Skeletal muscle satellite cell (primary cell): ENCODE data around the gene RRP12.

Experiments
- H3K27me3 ChIP-seq: 2 replicates; pipeline ENCODE4 v1.7.0; 2013; ENCODE audit warnings: low read length; ENCODE audit not compliant: control insufficient read depth, insufficient read depth
- H3K36me3 ChIP-seq: 2 replicates; pipeline ENCODE4 v1.7.0; 2013; ENCODE audit warnings: mild to moderate bottlenecking, control low read depth, low read length; ENCODE audit not compliant: insufficient read depth
- H3K4me1 ChIP-seq: 2 replicates; pipeline ENCODE4 v1.7.0; 2013; ENCODE audit warnings: low read length; ENCODE audit not compliant: control insufficient read depth, insufficient read depth
- H3K4me2 ChIP-seq: 2 replicates; pipeline ENCODE4 v1.7.0; 2013; ENCODE audit warnings: mild to moderate bottlenecking, low read length
- H3K4me3 ChIP-seq: 2 replicates; pipeline ENCODE4 v1.7.0; 2013; ENCODE audit warnings: low read length
- H3K9ac ChIP-seq: 2 replicates; pipeline ENCODE4 v1.7.0; 2013; ENCODE audit warnings: mild to moderate bottlenecking, low read depth, low read length, moderate library complexity
- H3K9me3 ChIP-seq: replicated peaks from 2 replicates; pipeline ENCODE4 v1.7.0; 2013; ENCODE audit warnings: mild to moderate bottlenecking, control low read depth, low read length

Gene RRP12

GRCh38 chr10:97341416-97341815, 59.7 kb downstream of the RRP12 start:
- no peak overlapping the region for H3K4me2 ChIP-seq
- no peaks in the 10 kb centered on the region for H3K36me3 ChIP-seq
- no peaks in the 10 kb centered on the region for H3K4me1 ChIP-seq
- no peak overlapping the region for H3K4me3 ChIP-seq
- no peak overlapping the region for H3K9ac ChIP-seq
- H3K27me3 ChIP-seq, result peaks cover 20% of the 10 kb centered on the region
- H3K9me3 ChIP-seq, result no peaks in the 10 kb centered on the region

GRCh38 chr10:97338041-97338440, 63.1 kb downstream of the RRP12 start:
- Histone ChIP-seq H3K9me3 (no peaks in the 10 kb centered on the region), H3K4me2 (no peak overlapping the region), H3K27me3 (peaks cover 20% of the 10 kb centered on the region), H3K36me3 (no peaks in the 10 kb centered on the region), H3K4me3 (no peak overlapping the region), H3K4me1 (peaks cover 7% of the 10 kb centered on the region), H3K9ac (no peak overlapping the region)

GRCh38 chr10:97336942-97337831, 64.0 kb downstream of the RRP12 start:
- Histone ChIP-seq H3K36me3 (no peaks in the 10 kb centered on the region), H3K4me2 (no peak overlapping the region), H3K4me3 (no peak overlapping the region), H3K9me3 (no peaks in the 10 kb centered on the region), H3K27me3 (peaks cover 20% of the 10 kb centered on the region), H3K9ac (no peak overlapping the region), H3K4me1 (peaks cover 12% of the 10 kb centered on the region)

GRCh38 chr10:97336446-97336845, 64.7 kb downstream of the RRP12 start:
- Histone ChIP-seq H3K9ac (no peak overlapping the region), H3K4me2 (no peak overlapping the region), H3K4me1 (peaks cover 18% of the 10 kb centered on the region), H3K27me3 (peaks cover 20% of the 10 kb centered on the region), H3K36me3 (no peaks in the 10 kb centered on the region), H3K4me3 (no peak overlapping the region), H3K9me3 (no peaks in the 10 kb centered on the region)

- Histone ChIP-seq H3K4me2 (no peak overlapping the region), H3K36me3 (no peaks in the 10 kb centered on the region), H3K9me3 (no peaks in the 10 kb centered on the region), H3K9ac (no peak overlapping the region), H3K27me3 (peaks cover 20% of the 10 kb centered on the region), H3K4me3 (no peak overlapping the region), H3K4me1 (peaks cover 21% of the 10 kb centered on the region)
Observed at GRCh38 chr10:97336006-97336405, 65.1 kb downstream of the RRP12 start.

GRCh38 chr10:97335188-97335619, 65.9 kb downstream of the RRP12 start:
- peak overlapping the region; percentile 93 for H3K4me2 ChIP-seq
- H3K4me3 ChIP-seq, result peak overlapping the region; percentile 99
- H3K27me3 ChIP-seq, result peaks cover 20% of the 10 kb centered on the region
- no peaks in the 10 kb centered on the region for H3K36me3 ChIP-seq
- H3K4me1 ChIP-seq, result peaks cover 21% of the 10 kb centered on the region
- peak overlapping the region; percentile 100 for H3K9ac ChIP-seq
- no peaks in the 10 kb centered on the region for H3K9me3 ChIP-seq

- Histone ChIP-seq H3K9me3 (no peaks in the 10 kb centered on the region), H3K4me1 (peaks cover 21% of the 10 kb centered on the region), H3K4me3 (peak within 1 kb of the TSS; percentile 99), H3K4me2 (peak within 1 kb of the TSS; percentile 93), H3K9ac (peak within 1 kb of the TSS; percentile 100), H3K27me3 (peaks cover 20% of the 10 kb centered on the region), H3K36me3 (no peaks in the 10 kb centered on the region)
Observed at GRCh38 chr10:97334370-97335175, 66.6 kb downstream of the RRP12 start, which contains the start of gene FRAT2. Gene FRAT2 (minus strand): TSS chr10:97334729. CDS start chr10:97334572, 157 bp downstream.

GRCh38 chr10:97333601-97334369, 67.4 kb downstream of the RRP12 start:
- H3K9me3 ChIP-seq, result no peaks in the 10 kb centered on the region
- H3K9ac ChIP-seq, result peak overlapping the region; percentile 100
- H3K27me3 ChIP-seq, result peaks cover 20% of the 10 kb centered on the region
- peaks cover 21% of the 10 kb centered on the region for H3K4me1 ChIP-seq
- peak overlapping the region; percentile 99 for H3K4me3 ChIP-seq
- peak overlapping the region; percentile 93 for H3K4me2 ChIP-seq
- no peaks in the 10 kb centered on the region for H3K36me3 ChIP-seq

GRCh38 chr10:97333351-97333600, 67.9 kb downstream of the RRP12 start:
- peaks cover 18% of the 10 kb centered on the region for H3K27me3 ChIP-seq
- H3K9ac ChIP-seq, result peak overlapping the region; percentile 100
- H3K4me2 ChIP-seq, result peak overlapping the region; percentile 93
- H3K4me3 ChIP-seq, result peak overlapping the region; percentile 99
- H3K9me3 ChIP-seq, result no peaks in the 10 kb centered on the region
- peaks cover 21% of the 10 kb centered on the region for H3K4me1 ChIP-seq
- no peaks in the 10 kb centered on the region for H3K36me3 ChIP-seq

- H3K27me3 ChIP-seq, result peaks cover 13% of the 10 kb centered on the region
- no peaks in the 10 kb centered on the region for H3K9me3 ChIP-seq
- peak overlapping the region; percentile 93 for H3K4me2 ChIP-seq
- peaks cover 21% of the 10 kb centered on the region for H3K4me1 ChIP-seq
- peak overlapping the region; percentile 99 for H3K4me3 ChIP-seq
- H3K9ac ChIP-seq, result peak overlapping the region; percentile 100
- H3K36me3 ChIP-seq, result no peaks in the 10 kb centered on the region
Observed at GRCh38 chr10:97332591-97333350, 68.4 kb downstream of the RRP12 start.
